GM21737 (cell line): ENCODE results near the gene MARK1.

Experiments used
- ATAC-seq: cut with Tn5 transposase; IDR thresholded peaks from one replicate; pipeline ENCODE4 v1.9.1; 2021; ENCODE audit warnings: mild to moderate bottlenecking, moderate library complexity; ENCODE audit not compliant: unreplicated experiment

MARK1 gene

GRCh38 chr1:220687809-220688208, 159.9 kb downstream of the MARK1 start:
- no peak for ATAC-seq

DNA sequence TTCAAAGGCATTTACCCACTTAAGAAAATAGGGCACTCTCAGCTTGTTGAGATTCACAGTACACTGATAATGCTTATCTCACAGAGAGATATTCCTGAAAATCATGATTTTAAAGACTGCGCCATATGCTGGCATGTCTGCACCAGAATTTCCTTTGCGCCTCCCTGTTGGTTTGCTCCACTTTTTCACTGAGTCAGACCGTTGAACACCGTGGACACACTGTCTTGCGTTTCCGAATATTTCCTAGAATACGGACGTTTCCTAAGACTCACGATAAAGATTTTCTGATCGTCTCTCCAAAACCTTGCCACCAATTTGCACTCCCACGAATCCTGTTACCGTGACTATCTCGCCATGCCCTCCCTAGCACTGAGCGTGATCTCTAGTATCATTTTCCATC, 161.7 kb downstream of the MARK1 start:
- no peak for ATAC-seq

DNA sequence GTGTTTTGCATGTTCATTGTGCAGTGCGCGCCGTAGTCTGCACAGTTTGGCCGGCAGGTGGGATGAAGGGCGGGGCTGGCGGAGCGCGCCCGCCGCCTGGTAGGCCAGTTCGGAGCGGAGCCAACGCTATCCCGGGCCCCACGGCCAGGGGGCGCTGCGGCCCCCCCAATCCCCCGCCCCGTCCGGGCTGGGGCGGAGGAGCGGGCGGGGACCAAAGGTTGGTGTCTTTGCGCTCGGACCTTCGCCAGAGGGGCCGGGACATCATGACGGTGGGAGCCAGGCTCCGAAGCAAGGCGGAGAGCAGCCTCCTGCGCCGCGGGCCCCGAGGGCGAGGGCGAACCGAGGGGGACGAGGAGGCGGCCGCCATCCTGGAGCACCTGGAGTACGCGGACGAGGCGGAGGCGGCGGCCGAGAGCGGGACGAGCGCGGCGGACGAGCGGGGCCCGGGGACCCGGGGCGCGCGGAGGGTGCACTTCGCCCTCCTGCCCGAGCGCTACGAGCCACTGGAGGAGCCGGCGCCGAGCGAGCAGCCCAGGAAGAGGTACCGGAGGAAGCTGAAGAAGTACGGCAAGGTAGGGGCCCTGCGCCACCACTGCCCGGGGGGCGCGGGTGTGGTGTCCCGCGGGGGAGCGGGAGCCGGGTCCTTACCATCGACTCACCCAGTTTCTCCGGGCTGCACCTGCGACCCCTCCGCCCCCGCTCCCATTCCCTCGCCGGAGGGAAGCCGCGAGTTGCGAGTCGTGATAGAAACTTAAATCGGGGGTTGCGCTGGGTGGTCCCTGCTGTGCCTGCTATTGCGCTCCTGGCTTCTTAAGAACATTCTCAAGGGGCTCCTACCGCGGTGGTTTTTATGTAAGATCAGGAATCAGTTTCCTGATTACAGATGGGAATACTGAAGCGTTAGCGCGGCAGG, 162.5 kb downstream of the MARK1 start, which contains the start of gene C1orf115:
Gene C1orf115 (plus strand): TSS at position 224 of the 913 bp plus-strand sequence. CDS start 40 bp downstream, at position 264.
- ATAC-seq, result peak; percentile 99

GRCh38 chr1:220691053-220691684, 163.2 kb downstream of the MARK1 start:
- no peak for ATAC-seq

DNA sequence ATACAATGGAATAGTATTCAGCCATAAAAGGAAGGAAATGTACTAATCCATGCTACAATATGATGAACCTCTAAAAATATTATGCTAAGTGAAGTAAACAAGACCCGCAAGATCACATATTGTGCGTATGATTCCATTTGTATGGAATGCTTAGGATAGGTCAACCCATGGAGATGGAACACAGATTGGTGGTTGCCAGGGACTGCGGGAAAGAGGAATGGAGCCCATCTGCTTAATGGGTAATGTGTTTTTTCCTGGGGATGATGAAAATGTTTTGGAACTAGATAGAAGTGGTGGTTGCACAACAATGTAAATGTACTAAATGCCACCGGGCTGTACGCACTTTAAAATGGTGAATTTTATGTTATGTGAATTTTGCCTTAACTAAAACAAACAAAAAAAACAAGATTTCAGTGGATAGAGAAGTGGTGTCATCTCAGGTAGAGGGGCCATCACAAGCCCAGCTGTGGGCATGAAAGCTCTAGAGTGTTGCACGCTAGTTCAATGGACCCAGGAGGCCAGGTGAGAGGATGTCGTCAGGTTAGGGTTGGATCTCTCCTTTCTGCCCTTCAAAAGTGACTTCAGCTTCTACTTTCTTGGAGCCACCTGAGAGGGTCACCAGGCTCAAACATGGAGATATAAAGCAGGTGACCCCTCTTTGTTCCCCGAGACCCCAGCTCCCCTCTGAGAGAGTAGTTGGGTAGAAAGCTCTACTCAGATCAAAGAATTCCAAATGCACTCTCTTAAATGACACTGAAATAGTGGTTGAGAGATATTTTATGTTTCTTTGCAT, 164.7 kb downstream of the MARK1 start:
- no peak for ATAC-seq

DNA sequence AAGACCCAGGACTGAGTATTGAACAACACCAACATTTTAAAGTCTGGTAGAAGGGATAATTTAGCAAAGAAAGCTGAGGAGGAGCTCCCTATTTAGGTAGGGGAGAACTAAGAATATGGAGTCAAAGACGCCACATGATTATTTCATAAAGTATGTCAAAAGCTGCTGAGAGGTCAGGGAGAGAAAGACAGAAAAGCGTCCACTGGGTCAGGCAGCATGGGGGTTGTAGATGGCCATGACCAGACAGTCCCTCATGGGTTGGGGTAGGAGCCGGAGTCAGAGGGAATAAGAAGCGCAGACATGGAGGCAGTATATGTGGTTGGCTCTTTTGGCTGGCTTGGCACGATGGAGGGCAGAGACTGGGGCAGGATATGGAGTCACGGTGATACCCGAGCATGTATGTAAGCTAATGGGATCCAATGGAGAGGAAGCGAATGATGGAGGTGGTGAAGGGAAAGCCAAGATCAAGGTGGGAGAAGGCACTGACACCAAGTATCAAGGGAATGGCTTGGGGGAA, 167.0 kb downstream of the MARK1 start:
- no peak for ATAC-seq

- no peak for ATAC-seq
These were observed 167.5 kb downstream of the MARK1 start for GRCh38 chr1:220695426-220695825.

- no peak for ATAC-seq
These were observed 168.4 kb downstream of the MARK1 start for GRCh38 chr1:220696226-220696862.

DNA sequence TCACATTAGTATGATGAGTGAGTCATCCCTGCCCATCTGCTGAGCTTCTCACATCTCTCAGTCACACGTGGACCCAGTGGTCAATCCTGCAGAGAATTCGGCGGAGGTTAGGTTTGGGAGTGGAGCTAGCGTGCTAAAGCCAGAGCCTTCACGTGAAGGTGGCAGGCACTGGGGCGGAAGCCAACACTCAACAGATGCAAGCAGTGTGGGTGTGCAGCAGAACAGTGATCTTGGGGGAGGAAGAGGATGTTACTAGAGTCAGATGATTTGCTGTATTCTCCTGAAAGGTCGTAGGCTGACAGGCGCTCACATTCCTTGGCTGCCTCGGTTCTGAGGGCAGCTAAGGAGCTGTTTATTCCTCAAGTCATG, 168.9 kb downstream of the MARK1 start:
- ATAC-seq, result no peak

DNA sequence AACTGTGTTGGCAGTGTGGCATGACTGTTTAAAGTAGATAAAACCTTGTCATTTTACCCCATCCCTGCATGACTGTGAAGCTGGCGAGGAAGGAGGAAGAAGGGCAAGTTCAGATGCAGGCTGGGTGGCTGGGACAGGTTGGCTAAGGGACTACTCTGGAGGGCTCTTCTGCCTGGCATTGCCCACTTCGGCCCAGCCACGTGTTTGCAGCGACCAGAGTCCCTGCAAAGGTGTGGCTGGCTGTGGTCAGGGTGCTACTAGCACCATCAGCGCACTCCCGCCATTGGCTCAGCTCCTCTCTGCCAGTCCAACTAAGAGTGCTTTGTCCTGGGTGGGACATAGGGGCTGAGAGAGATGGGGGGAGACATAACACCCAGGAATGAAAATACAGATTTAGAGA, 169.4 kb downstream of the MARK1 start:
- no peak for ATAC-seq

- ATAC-seq, result no peak
These were observed 170.7 kb downstream of the MARK1 start for GRCh38 chr1:220698607-220699016.

DNA sequence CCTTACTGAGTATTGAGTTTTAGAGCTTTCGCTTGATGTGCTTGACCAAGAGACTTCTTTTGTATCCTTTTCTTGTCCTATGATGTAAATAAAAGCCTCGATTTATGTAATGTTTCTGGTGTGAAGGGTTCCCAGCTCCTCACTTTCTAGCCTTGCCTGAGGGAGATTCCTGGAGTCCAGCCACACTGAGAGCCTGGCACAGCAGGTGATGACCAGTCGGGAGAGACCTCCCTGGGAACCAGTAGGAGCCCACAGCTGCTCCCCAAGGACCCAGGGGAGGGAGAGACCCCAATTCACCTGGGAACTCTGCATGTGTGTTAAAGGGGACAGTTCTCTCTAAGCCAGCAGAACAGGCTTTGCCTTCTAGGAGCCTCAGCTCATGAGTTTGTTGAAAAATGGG, 171.1 kb downstream of the MARK1 start:
- no peak for ATAC-seq

DNA sequence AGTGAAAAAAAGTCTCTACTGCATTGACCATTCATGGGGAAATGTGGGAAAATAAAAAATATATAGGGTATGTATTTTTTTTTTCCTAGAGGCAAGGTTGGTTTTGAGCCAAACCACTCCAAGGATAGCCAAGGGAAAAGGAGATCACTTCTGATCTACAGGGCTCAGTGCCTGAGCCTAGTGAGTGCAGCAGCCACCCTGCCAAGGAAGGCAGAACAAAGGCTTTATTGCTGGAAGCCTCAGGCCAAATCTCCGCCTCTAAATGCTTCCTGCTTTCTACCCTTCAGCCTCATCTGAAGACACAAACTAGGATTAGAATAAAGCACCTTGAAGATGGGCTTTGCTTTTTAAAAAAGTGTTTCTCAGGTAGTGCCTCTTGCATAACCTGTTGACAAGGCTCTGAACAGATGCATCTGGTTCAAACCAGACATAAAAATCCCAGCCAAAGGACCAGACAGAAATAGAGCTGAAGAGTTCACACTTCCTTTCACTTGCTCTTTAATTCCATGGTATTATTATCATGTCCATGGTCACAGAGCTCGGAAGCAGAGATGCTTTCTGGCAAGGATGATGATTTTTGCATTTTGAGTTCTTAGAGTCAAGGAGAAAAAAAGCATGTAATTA, 172.7 kb downstream of the MARK1 start:
- no peak for ATAC-seq

- no peak for ATAC-seq
These were observed 174.0 kb downstream of the MARK1 start for GRCh38 chr1:220701974-220702373.

GRCh38 chr1:220702733-220703270, 174.9 kb downstream of the MARK1 start:
- no peak for ATAC-seq

DNA sequence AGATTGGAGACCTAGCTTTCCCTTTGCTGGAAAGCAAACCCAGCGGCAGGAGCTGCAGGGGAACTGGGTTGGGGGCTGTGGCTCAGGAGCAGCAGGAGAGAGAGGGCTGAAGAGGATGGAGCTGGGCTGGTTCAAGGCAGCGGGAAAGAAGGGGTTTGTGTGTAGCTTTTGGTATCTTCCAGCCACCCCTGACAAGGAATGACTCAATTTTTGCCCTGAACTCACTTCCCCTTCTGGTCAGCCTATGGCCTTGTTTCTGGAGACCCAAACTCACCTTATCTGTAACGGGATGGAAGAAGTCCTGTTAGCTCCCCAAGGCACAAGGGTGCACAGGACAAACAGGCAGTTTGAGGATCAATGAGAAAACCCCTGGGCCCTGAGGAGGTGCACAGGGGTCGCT, 175.4 kb downstream of the MARK1 start:
- no peak for ATAC-seq

DNA sequence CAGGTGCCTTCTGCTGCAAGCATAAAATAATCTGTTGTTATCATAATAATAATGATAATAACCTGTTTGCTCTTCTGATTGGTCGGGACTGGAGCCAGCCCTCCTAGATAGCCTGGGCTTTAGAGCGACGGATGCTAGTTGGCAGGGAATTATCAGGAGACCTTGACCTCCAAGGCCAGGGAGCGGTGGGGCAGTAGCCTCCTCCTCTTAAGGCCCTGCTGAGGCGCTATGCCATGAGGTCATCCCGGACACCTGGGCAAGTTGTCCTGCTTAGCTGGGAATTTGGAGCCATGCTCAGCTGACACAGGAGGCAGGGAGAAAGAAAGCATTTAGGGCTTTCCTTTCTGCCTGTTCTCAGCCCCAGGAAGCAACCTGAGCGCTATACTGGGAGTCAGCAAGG, 177.8 kb downstream of the MARK1 start:
- no peak for ATAC-seq

DNA sequence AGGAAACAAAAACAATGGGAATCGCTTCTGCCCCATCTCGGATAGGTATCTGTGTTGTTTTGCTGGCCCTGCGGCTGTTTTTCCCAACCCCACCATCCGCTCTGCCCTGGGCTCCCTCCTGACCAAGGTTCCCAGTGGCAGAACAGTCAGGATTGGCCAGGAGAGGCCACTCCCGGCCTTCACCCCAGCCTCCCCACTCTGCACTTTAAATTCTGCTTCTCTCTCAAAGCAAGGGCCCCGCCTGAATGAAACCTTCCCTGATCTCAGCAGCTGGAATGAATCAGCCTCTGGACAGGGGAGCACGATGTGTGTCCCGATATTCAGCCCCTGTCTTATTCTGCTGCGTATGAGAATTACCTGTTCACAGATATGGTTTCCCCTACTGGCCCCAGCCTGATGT, 178.5 kb downstream of the MARK1 start:
- ATAC-seq, result no peak

GRCh38 chr1:220707160-220707559, 179.2 kb downstream of the MARK1 start:
- no peak for ATAC-seq

GRCh38 chr1:220708244-220708643, 180.3 kb downstream of the MARK1 start:
- ATAC-seq, result no peak
